HEK293 (cell line): ENCODE data around the gene PTDSS2.

ENCODE experiments used
- CTCF ChIA-PET: fragments of 350-600 bp; formaldehyde crosslinking; extraction: SDS; loops from one replicate; lab custom pipeline; 2021; ENCODE audit warnings: antibody characterized with exemption; lab: Yijun Ruan, JAX
- POLR2A ChIA-PET: fragments of 300-600 bp; formaldehyde crosslinking; extraction: SDS; loops from one replicate; lab custom pipeline; 2020; ENCODE audit warnings: antibody characterized with exemption, inconsistent platforms; lab: Yijun Ruan, JAX
- H3K27ac ChIP-seq: fragments of 200-500 bp; sonication (Bioruptor generic); 2 replicates; pipeline ENCODE4 v1.5.1; 2014; ENCODE audit warnings: low read depth, low read length, control low read depth, inconsistent platforms; ENCODE audit errors: extremely low read depth
- H3K36me3 ChIP-seq, 2 experiments: fragments of 200-500 bp in 1 of 2; sonication (Bioruptor generic) in 1 of 2; 1 replicate in 1 of 2; 2 replicates in 1 of 2; pipeline ENCODE4 v1.5.1; 2014 to 2017; ENCODE audit warnings: inconsistent platforms in 2 of 2, low read length in 2 of 2; ENCODE audit not compliant: control insufficient read depth in 2 of 2, insufficient read depth in 1 of 2
- H3K4me1 ChIP-seq: fragments of 200-500 bp; sonication (Bioruptor generic); 2 replicates; pipeline ENCODE4 v1.5.1; 2014; ENCODE audit warnings: mild to moderate bottlenecking, low read length, inconsistent platforms; ENCODE audit not compliant: control insufficient read depth, insufficient read depth
- H3K4me3 ChIP-seq: 2 replicates; pipeline ENCODE4 v1.5.1; 2011; ENCODE audit warnings: low read depth, mild to moderate bottlenecking, control low read depth, low read length, moderate library complexity
- H3K9me3 ChIP-seq: fragments of 200-500 bp; sonication (Bioruptor generic); 2 replicates; pipeline ENCODE4 v1.5.1; 2014; ENCODE audit warnings: low read depth, low read length, inconsistent platforms; ENCODE audit not compliant: control insufficient read depth, insufficient read depth
- CTCF ChIP-seq: fragments of 450-650 bp; formaldehyde crosslinking; IDR thresholded peaks from 2 replicates; pipeline ENCODE4 v1.5.1; 2016; ENCODE audit warnings: missing biosample characterization, missing genetic modification characterization
- GLIS1 ChIP-seq: fragments of 450-650 bp; formaldehyde crosslinking; IDR thresholded peaks from 2 replicates; pipeline ENCODE4 v1.5.1; 2016; ENCODE audit warnings: missing biosample characterization, missing genetic modification characterization
- KLF8 ChIP-seq: fragments of 450-650 bp; formaldehyde crosslinking; IDR thresholded peaks from 2 replicates; pipeline ENCODE4 v1.5.1; 2016; ENCODE audit warnings: missing biosample characterization, missing genetic modification characterization
- PBX3 ChIP-seq: sonication (generic); formaldehyde crosslinking; IDR thresholded peaks from 2 replicates; pipeline ENCODE4 v1.8.1; 2022; ENCODE audit warnings: mild to moderate bottlenecking, moderate library complexity, missing genetic modification reagents
- SP3 ChIP-seq: fragments of 450-650 bp; formaldehyde crosslinking; IDR thresholded peaks from 2 replicates; pipeline ENCODE4 v1.5.1; 2016; ENCODE audit warnings: missing biosample characterization, missing genetic modification characterization
- SP7 ChIP-seq: fragments of 450-650 bp; formaldehyde crosslinking; IDR thresholded peaks from 2 replicates; pipeline ENCODE4 v1.5.1; 2016; ENCODE audit warnings: missing biosample characterization, missing genetic modification characterization
- ZBTB17 ChIP-seq: fragments of 450-650 bp; formaldehyde crosslinking; IDR thresholded peaks from 2 replicates; pipeline ENCODE4 v1.5.1; 2016; ENCODE audit warnings: missing biosample characterization, missing genetic modification characterization
- ZBTB26 ChIP-seq: fragments of 450-650 bp; formaldehyde crosslinking; optimal IDR thresholded peaks from 2 replicates; pipeline ENCODE3; 2016; ENCODE audit warnings: missing biosample characterization, mild to moderate bottlenecking, missing genetic modification characterization
- ZBTB48 ChIP-seq: fragments of 450-650 bp; formaldehyde crosslinking; IDR thresholded peaks from 2 replicates; pipeline ENCODE4 v1.5.1; 2016; ENCODE audit warnings: missing biosample characterization, missing genetic modification characterization
- ZBTB8A ChIP-seq: fragments of 450-650 bp; formaldehyde crosslinking; IDR thresholded peaks from 2 replicates; pipeline ENCODE4 v1.5.1; 2016; ENCODE audit warnings: missing biosample characterization, missing genetic modification characterization
- ZNF132 ChIP-seq: fragments of 450-650 bp; formaldehyde crosslinking; IDR thresholded peaks from 2 replicates; pipeline ENCODE4 v1.5.1; 2017; ENCODE audit warnings: missing biosample characterization, missing genetic modification characterization, borderline replicate concordance
- ZNF391 ChIP-seq: fragments of 450-650 bp; formaldehyde crosslinking; IDR thresholded peaks from 2 replicates; pipeline ENCODE4 v1.5.1; 2016; ENCODE audit warnings: low read depth, missing biosample characterization, missing genetic modification characterization, borderline replicate concordance
- ZNF510 ChIP-seq: fragments of 450-650 bp; formaldehyde crosslinking; IDR thresholded peaks from 2 replicates; pipeline ENCODE4 v1.5.1; 2018; ENCODE audit warnings: mild to moderate bottlenecking, missing genetic modification characterization, missing biosample characterization; ENCODE audit not compliant: insufficient replicate concordance
- ZNF623 ChIP-seq: fragments of 450-650 bp; formaldehyde crosslinking; IDR thresholded peaks from 2 replicates; pipeline ENCODE4 v1.5.1; 2016; ENCODE audit warnings: missing biosample characterization, missing genetic modification characterization
- ZNF660 ChIP-seq: fragments of 450-650 bp; IDR thresholded peaks from 2 replicates; pipeline ENCODE4 v1.5.1; 2018; ENCODE audit warnings: missing biosample characterization, mild to moderate bottlenecking, missing genetic modification characterization
- ZNF670 ChIP-seq: fragments of 450-650 bp; formaldehyde crosslinking; IDR thresholded peaks from 2 replicates; pipeline ENCODE4 v1.5.1; 2016; ENCODE audit warnings: missing biosample characterization, missing genetic modification characterization, low read depth
- ZXDB ChIP-seq: fragments of 450-650 bp; formaldehyde crosslinking; IDR thresholded peaks from 2 replicates; pipeline ENCODE4 v1.5.1; 2016; ENCODE audit warnings: missing biosample characterization, missing genetic modification characterization
- TF ChIP-seq, protein P1 (sequence below): fragments of 450-650 bp; formaldehyde crosslinking; IDR thresholded peaks from 2 replicates; pipeline ENCODE4 v1.5.1; 2016; ENCODE audit warnings: missing biosample characterization, missing genetic modification characterization
- TF ChIP-seq, protein P2 (sequence below): fragments of 450-650 bp; formaldehyde crosslinking; IDR thresholded peaks from 2 replicates; pipeline ENCODE4 v1.5.1; 2016; ENCODE audit warnings: missing biosample characterization, missing genetic modification characterization
- TF ChIP-seq, protein P3 (sequence below): fragments of 450-650 bp; formaldehyde crosslinking; IDR thresholded peaks from 2 replicates; pipeline ENCODE4 v1.5.1; 2016; ENCODE audit warnings: missing biosample characterization, missing genetic modification characterization
- TF ChIP-seq, protein P4 (sequence below): fragments of 450-650 bp; formaldehyde crosslinking; IDR thresholded peaks from 2 replicates; pipeline ENCODE4 v1.5.1; 2016; ENCODE audit warnings: missing biosample characterization, missing genetic modification characterization

PTDSS2 gene

GRCh38 chr11:447923-448731 is 2.0 kb upstream of the PTDSS2 start:
- Histone ChIP-seq H3K27ac (peak overlapping the region; percentile 20; the same call in 1 of the 2 replicates), H3K9me3 (no peaks in the 10 kb centered on the region), H3K36me3 (peaks cover 0 to 15% of the 10 kb centered on the region in 2 experiments; a peak in 1 of 3 replicates), H3K4me1 (no peaks in the 10 kb centered on the region), H3K4me3 (peak overlapping the region; percentile 52)
- ChIA-PET CTCF (interaction anchor here (0.5 to 3.0 kb wide), 33 partner anchors 8 to 249 kb away, joined by 3 to 18 read pairs (median 4); partner anchors contain the start of genes HRAS and PSMD13), POLR2A (interaction anchor here (0.6 to 2.5 kb wide), 5 partner anchors 41 to 241 kb away, joined by 3 to 15 read pairs (median 4); partner anchors contain the start of genes BET1L, RIC8A and RNH1)
- TF ChIP-seq CTCF, result peak; percentile 96
- TF ChIP-seq, protein P1, sequence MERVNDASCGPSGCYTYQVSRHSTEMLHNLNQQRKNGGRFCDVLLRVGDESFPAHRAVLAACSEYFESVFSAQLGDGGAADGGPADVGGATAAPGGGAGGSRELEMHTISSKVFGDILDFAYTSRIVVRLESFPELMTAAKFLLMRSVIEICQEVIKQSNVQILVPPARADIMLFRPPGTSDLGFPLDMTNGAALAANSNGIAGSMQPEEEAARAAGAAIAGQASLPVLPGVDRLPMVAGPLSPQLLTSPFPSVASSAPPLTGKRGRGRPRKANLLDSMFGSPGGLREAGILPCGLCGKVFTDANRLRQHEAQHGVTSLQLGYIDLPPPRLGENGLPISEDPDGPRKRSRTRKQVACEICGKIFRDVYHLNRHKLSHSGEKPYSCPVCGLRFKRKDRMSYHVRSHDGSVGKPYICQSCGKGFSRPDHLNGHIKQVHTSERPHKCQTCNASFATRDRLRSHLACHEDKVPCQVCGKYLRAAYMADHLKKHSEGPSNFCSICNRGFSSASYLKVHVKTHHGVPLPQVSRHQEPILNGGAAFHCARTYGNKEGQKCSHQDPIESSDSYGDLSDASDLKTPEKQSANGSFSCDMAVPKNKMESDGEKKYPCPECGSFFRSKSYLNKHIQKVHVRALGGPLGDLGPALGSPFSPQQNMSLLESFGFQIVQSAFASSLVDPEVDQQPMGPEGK (tag by site-specific recombination), result peak; percentile 89
- TF ChIP-seq ZBTB48 (tag by site-specific recombination), result peak; percentile 48; the same call in 1 of the 2 replicates
- TF ChIP-seq ZBTB8A (tag by site-specific recombination), result peak; percentile 25; the same call in 1 of the 2 replicates
- TF ChIP-seq ZXDB (tag by site-specific recombination), result peak; percentile 75
- TF ChIP-seq KLF8 (tag by site-specific recombination), result peak; percentile 87
- TF ChIP-seq GLIS1 (tag by site-specific recombination), result peak; percentile 84
- TF ChIP-seq ZNF132, result no peak
- TF ChIP-seq, protein P2, sequence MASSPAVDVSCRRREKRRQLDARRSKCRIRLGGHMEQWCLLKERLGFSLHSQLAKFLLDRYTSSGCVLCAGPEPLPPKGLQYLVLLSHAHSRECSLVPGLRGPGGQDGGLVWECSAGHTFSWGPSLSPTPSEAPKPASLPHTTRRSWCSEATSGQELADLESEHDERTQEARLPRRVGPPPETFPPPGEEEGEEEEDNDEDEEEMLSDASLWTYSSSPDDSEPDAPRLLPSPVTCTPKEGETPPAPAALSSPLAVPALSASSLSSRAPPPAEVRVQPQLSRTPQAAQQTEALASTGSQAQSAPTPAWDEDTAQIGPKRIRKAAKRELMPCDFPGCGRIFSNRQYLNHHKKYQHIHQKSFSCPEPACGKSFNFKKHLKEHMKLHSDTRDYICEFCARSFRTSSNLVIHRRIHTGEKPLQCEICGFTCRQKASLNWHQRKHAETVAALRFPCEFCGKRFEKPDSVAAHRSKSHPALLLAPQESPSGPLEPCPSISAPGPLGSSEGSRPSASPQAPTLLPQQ (tag by site-specific recombination), result 0 out of 2 replicates have a peak, but pooled peaks have one; percentile 50
- no peak for TF ChIP-seq ZNF391
- no peak for TF ChIP-seq ZNF670 (tag by site-specific recombination)
- TF ChIP-seq ZNF510 (tag by site-specific recombination), result no peak
- TF ChIP-seq SP7 (tag by site-specific recombination), result peak; percentile 73
- peak; percentile 40; the same call in 1 of the 2 replicates for TF ChIP-seq ZNF660 (tag by site-specific recombination)
- TF ChIP-seq, protein P3, sequence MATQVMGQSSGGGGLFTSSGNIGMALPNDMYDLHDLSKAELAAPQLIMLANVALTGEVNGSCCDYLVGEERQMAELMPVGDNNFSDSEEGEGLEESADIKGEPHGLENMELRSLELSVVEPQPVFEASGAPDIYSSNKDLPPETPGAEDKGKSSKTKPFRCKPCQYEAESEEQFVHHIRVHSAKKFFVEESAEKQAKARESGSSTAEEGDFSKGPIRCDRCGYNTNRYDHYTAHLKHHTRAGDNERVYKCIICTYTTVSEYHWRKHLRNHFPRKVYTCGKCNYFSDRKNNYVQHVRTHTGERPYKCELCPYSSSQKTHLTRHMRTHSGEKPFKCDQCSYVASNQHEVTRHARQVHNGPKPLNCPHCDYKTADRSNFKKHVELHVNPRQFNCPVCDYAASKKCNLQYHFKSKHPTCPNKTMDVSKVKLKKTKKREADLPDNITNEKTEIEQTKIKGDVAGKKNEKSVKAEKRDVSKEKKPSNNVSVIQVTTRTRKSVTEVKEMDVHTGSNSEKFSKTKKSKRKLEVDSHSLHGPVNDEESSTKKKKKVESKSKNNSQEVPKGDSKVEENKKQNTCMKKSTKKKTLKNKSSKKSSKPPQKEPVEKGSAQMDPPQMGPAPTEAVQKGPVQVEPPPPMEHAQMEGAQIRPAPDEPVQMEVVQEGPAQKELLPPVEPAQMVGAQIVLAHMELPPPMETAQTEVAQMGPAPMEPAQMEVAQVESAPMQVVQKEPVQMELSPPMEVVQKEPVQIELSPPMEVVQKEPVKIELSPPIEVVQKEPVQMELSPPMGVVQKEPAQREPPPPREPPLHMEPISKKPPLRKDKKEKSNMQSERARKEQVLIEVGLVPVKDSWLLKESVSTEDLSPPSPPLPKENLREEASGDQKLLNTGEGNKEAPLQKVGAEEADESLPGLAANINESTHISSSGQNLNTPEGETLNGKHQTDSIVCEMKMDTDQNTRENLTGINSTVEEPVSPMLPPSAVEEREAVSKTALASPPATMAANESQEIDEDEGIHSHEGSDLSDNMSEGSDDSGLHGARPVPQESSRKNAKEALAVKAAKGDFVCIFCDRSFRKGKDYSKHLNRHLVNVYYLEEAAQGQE, result peak; percentile 15; the same call in 1 of the 2 replicates
- TF ChIP-seq SP3 (tag by site-specific recombination), result peak; percentile 77
- TF ChIP-seq PBX3 (CRISPR knock-in tag), result 0 out of 2 replicates have a peak, but pooled peaks have one; percentile 20
- peak; percentile 79 for TF ChIP-seq ZBTB26
- TF ChIP-seq ZBTB17 (tag by site-specific recombination), result peak; percentile 65
- TF ChIP-seq, protein P4, sequence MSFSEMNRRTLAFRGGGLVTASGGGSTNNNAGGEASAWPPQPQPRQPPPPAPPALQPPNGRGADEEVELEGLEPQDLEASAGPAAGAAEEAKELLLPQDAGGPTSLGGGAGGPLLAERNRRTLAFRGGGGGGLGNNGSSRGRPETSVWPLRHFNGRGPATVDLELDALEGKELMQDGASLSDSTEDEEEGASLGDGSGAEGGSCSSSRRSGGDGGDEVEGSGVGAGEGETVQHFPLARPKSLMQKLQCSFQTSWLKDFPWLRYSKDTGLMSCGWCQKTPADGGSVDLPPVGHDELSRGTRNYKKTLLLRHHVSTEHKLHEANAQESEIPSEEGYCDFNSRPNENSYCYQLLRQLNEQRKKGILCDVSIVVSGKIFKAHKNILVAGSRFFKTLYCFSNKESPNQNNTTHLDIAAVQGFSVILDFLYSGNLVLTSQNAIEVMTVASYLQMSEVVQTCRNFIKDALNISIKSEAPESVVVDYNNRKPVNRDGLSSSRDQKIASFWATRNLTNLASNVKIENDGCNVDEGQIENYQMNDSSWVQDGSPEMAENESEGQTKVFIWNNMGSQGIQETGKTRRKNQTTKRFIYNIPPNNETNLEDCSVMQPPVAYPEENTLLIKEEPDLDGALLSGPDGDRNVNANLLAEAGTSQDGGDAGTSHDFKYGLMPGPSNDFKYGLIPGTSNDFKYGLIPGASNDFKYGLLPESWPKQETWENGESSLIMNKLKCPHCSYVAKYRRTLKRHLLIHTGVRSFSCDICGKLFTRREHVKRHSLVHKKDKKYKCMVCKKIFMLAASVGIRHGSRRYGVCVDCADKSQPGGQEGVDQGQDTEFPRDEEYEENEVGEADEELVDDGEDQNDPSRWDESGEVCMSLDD (tag by site-specific recombination), result peak; percentile 80; the same call in 1 of the 2 replicates
- no peak for TF ChIP-seq ZNF623
